ENCODE data around the gene ADAM17. TPM values are rescaled to one million over a fixed set of nuclear protein-coding genes. Genes with fewer than 3 reads are reported as not detected.

Gene ADAM17
- total and polyA plus RNA-seq, 4 donors = 28.7 to 44.0 (median 39.4) TPM

DNA sequence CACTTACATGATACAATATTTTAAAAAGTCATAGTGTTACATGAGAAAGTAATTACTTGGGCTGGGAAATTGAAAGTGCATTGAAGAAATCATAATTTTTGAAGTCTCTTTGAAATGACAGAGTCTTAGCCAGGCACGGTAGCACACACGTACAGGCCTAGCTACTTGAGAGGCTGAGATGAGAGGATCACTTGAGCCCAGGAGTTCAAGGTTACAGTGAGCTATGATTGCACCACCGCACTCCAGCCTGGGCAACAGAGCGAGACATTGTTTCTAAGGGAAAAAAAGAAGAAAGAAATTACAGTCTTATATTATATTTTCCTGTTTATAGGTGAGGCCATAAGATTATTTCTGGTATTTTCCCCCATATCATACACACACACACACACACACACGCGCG, 90.5 kb downstream of the ADAM17 start:
- no peak for DNase-seq (ENCODE audit: low read depth in 4 of 6, low spot score in 6 of 6)
- H3K27ac ChIP-seq (ENCODE audit: low read depth, low read length) = no peak overlapping the region
- H3K4me3 ChIP-seq (ENCODE audit: low read depth, low read length) = no peak overlapping the region
- no peaks in the 10 kb centered on the region for H3K4me1 ChIP-seq (ENCODE audit: control insufficient read depth, insufficient read depth, low read length)
- H3K9me3 ChIP-seq (ENCODE audit: control insufficient read depth, insufficient read depth, low read length) = no peaks in the 10 kb centered on the region
- peaks cover 37% of the 10 kb centered on the region for H3K36me3 ChIP-seq (ENCODE audit: control insufficient read depth, insufficient read depth, low read length)
- no peaks in the 10 kb centered on the region for H3K27me3 ChIP-seq (ENCODE audit: control insufficient read depth, insufficient read depth, low read length)
- 100% methylated on average over 2 of the region's 7 CpGs for WGBS (ENCODE audit: insufficient coverage)

DNA sequence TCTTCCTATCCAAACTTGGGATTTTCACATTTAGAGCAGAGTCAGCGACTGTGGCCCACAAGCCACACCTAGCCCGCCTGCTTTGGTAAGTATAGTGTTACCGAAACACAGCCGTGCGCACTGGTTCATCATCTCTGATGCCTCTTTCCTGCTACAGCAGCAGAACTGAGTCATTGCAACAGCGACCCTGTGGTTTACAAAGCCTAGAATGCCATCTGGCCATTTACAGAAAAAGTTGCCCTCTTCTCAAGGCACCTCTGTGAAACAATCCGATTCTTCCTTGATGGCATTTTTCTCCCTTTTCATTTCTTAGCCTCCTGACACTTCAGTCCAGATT, 92.0 kb downstream of the ADAM17 start:
- no peaks in the 10 kb centered on the region for H3K9me3 ChIP-seq (ENCODE audit: control insufficient read depth, insufficient read depth, low read length)
- no peak overlapping the region for H3K27ac ChIP-seq (ENCODE audit: low read depth, low read length)
- H3K4me1 ChIP-seq (ENCODE audit: control insufficient read depth, insufficient read depth, low read length) = no peaks in the 10 kb centered on the region
- no peaks in the 10 kb centered on the region for H3K27me3 ChIP-seq (ENCODE audit: control insufficient read depth, insufficient read depth, low read length)
- H3K4me3 ChIP-seq (ENCODE audit: low read depth, low read length) = no peak overlapping the region
- DNase-seq (ENCODE audit: low read depth in 4 of 6, low spot score in 6 of 6) = no peak
- 93% methylated on average over 6 of the region's 7 CpGs for WGBS (ENCODE audit: insufficient coverage)
- peaks cover 39% of the 10 kb centered on the region for H3K36me3 ChIP-seq (ENCODE audit: control insufficient read depth, insufficient read depth, low read length)

DNA sequence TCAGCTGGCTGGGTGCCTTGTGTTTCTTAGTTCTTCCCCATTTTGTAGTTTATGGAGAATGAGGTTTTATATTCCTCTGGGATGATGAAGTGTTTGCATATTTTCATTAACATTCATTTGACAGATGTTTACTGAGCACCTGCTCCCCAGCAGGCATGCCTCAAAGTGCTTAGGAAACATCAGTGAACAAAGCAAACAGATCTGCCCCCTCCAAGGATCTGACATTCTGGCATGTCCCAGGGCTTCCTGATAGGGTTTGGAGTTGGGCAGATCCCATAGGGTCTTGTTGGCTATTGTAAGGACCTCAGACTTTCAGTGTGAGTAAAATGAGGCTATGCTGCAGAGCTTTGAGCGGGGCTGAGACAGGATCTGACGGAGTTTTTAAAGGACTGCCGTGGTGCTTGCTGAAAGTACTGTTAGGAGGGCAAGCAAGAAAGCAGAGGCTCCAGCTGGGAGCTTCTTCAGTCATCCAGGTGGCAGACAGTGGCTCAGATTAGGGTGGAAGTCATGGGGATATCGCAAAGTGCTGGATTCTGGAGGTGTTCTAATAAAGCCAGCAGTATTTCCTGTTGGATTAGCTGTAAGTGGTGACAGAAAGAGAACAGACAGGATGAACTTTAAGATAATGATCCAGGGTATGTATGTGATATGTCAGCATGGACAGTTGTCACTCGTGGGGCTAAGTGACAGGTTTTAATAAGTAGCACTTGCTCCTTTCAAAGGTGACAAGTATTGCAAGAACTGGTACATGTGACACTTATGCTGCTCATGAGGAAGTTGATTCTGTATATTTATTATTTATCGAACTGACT, 92.5 kb downstream of the ADAM17 start:
- Histone ChIP-seq H3K4me3 (ENCODE audit: low read depth, low read length) (no peak overlapping the region), H3K27me3 (ENCODE audit: control insufficient read depth, insufficient read depth, low read length) (no peaks in the 10 kb centered on the region), H3K27ac (ENCODE audit: low read depth, low read length) (no peak overlapping the region), H3K9me3 (ENCODE audit: control insufficient read depth, insufficient read depth, low read length) (no peaks in the 10 kb centered on the region), H3K4me1 (ENCODE audit: control insufficient read depth, insufficient read depth, low read length) (no peaks in the 10 kb centered on the region), H3K36me3 (ENCODE audit: control insufficient read depth, insufficient read depth, low read length) (peaks cover 36% of the 10 kb centered on the region)
- peak in 1 of 6 donors; percentile 62 for DNase-seq (ENCODE audit: low read depth in 4 of 6, low spot score in 6 of 6)
- WGBS (ENCODE audit: insufficient coverage) = 84% methylated on average over 5 of the region's 6 CpGs

DNA sequence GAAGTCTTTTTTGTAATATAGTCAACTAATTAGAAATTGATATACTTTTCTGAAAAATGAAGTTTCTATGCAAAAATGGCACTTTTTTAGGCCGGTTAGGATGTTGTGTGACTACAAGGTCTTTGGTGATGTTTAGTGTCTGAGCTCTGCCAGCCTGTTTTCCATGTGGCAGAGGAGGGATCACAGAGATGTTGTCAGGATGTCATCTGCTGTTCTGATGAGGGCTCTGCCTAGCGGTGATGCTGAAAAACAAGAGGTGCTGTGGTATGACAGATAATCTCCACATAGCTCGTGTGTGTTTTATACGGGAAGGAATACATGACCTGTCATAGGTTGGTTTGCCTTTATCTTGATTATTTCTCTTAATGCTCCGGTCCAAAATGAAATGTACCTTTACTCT, 93.3 kb downstream of the ADAM17 start:
- Histone ChIP-seq H3K36me3 (ENCODE audit: control insufficient read depth, insufficient read depth, low read length) (peaks cover 38% of the 10 kb centered on the region), H3K4me3 (ENCODE audit: low read depth, low read length) (no peak overlapping the region), H3K27ac (ENCODE audit: low read depth, low read length) (no peak overlapping the region), H3K4me1 (ENCODE audit: control insufficient read depth, insufficient read depth, low read length) (no peaks in the 10 kb centered on the region), H3K9me3 (ENCODE audit: control insufficient read depth, insufficient read depth, low read length) (no peaks in the 10 kb centered on the region), H3K27me3 (ENCODE audit: control insufficient read depth, insufficient read depth, low read length) (no peaks in the 10 kb centered on the region)
- WGBS (ENCODE audit: insufficient coverage) = 75% methylated on average over 2 of the region's 5 CpGs
- peak in 1 of 6 donors; percentile 51 for DNase-seq (ENCODE audit: low read depth in 4 of 6, low spot score in 6 of 6)

DNA sequence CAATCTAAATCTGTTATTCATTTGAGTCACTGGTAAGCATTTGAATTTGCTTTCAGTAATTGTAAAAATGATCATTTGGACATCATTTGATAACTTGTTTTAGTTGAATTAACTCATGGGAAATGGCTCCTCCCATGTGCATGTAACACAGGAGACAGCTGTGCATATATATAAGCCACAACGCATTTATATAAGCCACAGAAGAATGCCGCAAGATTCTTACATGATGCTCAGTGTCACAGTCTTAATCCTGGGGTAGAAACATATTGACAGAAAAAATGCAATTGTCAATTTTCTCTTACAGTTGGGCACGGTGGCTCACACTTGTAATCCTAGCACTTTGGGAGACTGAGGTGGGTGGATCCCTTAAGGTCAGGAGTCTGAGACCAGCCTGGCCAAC, 94.6 kb downstream of the ADAM17 start:
- Histone ChIP-seq H3K27me3 (ENCODE audit: control insufficient read depth, insufficient read depth, low read length) (no peaks in the 10 kb centered on the region), H3K36me3 (ENCODE audit: control insufficient read depth, insufficient read depth, low read length) (peaks cover 34% of the 10 kb centered on the region), H3K4me1 (ENCODE audit: control insufficient read depth, insufficient read depth, low read length) (no peaks in the 10 kb centered on the region), H3K4me3 (ENCODE audit: low read depth, low read length) (no peak overlapping the region), H3K27ac (ENCODE audit: low read depth, low read length) (no peak overlapping the region), H3K9me3 (ENCODE audit: control insufficient read depth, insufficient read depth, low read length) (no peaks in the 10 kb centered on the region)
- no peak for DNase-seq (ENCODE audit: low read depth in 4 of 6, low spot score in 6 of 6)
- 100% methylated on average over 1 of the region's 3 CpGs for WGBS (ENCODE audit: insufficient coverage)

DNA sequence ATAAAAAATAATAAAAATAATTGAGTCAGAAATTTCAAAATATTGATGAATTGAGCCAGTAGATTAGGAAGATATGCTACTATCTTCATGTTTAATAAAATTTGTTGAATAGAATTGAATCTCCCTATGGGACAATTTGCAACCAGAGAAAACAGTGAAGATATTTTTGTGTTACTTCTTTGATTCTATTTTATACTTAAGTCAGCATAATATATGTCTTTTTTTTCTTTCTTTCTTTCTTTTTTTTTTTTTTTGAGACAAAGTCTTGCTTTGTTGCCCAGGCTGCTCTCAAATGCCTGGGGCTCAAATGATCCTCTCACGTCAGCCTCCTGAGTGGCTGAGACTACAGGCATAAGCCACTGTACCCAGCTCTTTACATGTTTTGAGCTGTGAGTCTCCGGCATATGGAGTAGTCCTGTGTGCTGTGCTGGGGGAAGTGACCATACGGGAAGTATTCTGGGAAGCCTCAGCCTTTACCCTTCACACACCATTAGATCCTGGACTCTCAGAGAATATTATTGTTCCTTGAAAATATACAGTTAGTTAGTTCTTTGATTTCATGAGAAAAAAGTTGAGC, 95.1 kb downstream of the ADAM17 start:
- Histone ChIP-seq H3K4me3 (ENCODE audit: low read depth, low read length) (no peak overlapping the region), H3K36me3 (ENCODE audit: control insufficient read depth, insufficient read depth, low read length) (peaks cover 32% of the 10 kb centered on the region), H3K27me3 (ENCODE audit: control insufficient read depth, insufficient read depth, low read length) (no peaks in the 10 kb centered on the region), H3K27ac (ENCODE audit: low read depth, low read length) (no peak overlapping the region), H3K4me1 (ENCODE audit: control insufficient read depth, insufficient read depth, low read length) (no peaks in the 10 kb centered on the region), H3K9me3 (ENCODE audit: control insufficient read depth, insufficient read depth, low read length) (no peaks in the 10 kb centered on the region)
- WGBS (ENCODE audit: insufficient coverage) = no CpG with 5 or more reads among the region's 3 CpGs
- DNase-seq (ENCODE audit: low read depth in 4 of 6, low spot score in 6 of 6) = no peak

DNA sequence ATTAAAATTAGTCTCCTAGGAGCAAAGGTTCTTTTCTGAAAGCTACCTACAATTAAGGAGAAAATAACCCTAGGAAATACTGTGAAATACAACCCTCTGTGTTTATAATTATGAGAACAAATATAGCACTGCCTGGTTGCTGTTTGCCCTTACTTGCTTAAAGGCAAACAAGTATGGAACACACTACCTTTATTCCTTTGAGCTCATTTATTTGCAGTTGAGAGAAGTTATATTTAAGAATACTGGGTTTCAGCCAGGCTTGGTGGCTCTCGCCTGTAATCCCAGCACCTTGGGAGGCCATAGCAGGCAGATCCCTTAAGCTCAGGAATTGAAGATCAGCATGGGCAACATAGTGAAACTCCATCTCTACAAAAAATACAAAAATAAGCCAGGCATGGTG, 104.4 kb downstream of the ADAM17 start:
- Histone ChIP-seq H3K9me3 (ENCODE audit: control insufficient read depth, insufficient read depth, low read length) (no peaks in the 10 kb centered on the region), H3K4me3 (ENCODE audit: low read depth, low read length) (no peak overlapping the region), H3K36me3 (ENCODE audit: control insufficient read depth, insufficient read depth, low read length) (peaks cover 52% of the 10 kb centered on the region), H3K27me3 (ENCODE audit: control insufficient read depth, insufficient read depth, low read length) (no peaks in the 10 kb centered on the region), H3K4me1 (ENCODE audit: control insufficient read depth, insufficient read depth, low read length) (no peaks in the 10 kb centered on the region), H3K27ac (ENCODE audit: low read depth, low read length) (no peak overlapping the region)
- DNase-seq (ENCODE audit: low read depth in 4 of 6, low spot score in 6 of 6) = no peak
- WGBS (ENCODE audit: insufficient coverage) = no CpG with 5 or more reads among the region's 1 CpG

DNA sequence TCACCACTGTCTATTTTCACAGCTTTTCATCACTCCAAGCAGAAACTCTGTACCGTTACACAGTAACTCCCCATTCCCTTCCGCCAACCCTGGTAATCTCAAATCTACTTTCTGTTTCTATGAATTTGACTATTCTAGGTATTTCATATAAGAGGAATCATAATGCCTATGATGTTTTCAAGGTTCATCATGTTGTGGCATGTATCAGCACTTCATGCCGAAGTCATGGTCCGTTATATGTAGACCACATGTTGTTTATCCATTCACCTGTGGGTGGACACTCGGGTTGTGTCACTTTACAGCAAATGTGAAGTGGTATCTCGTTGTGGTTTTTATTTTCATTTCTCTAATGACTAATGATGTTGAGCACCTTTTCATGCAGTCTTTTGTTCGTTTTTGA, 110.5 kb downstream of the ADAM17 start:
- DNase-seq (ENCODE audit: low read depth in 4 of 6, low spot score in 6 of 6) = no peak
- H3K9me3 ChIP-seq (ENCODE audit: control insufficient read depth, insufficient read depth, low read length) = no peaks in the 10 kb centered on the region
- no peak overlapping the region for H3K4me3 ChIP-seq (ENCODE audit: low read depth, low read length)
- no peaks in the 10 kb centered on the region for H3K27me3 ChIP-seq (ENCODE audit: control insufficient read depth, insufficient read depth, low read length)
- no peaks in the 10 kb centered on the region for H3K4me1 ChIP-seq (ENCODE audit: control insufficient read depth, insufficient read depth, low read length)
- 100% methylated on average over 1 of the region's 7 CpGs for WGBS (ENCODE audit: insufficient coverage)
- H3K27ac ChIP-seq (ENCODE audit: low read depth, low read length) = no peak overlapping the region
- peaks cover 52% of the 10 kb centered on the region for H3K36me3 ChIP-seq (ENCODE audit: control insufficient read depth, insufficient read depth, low read length)

DNA sequence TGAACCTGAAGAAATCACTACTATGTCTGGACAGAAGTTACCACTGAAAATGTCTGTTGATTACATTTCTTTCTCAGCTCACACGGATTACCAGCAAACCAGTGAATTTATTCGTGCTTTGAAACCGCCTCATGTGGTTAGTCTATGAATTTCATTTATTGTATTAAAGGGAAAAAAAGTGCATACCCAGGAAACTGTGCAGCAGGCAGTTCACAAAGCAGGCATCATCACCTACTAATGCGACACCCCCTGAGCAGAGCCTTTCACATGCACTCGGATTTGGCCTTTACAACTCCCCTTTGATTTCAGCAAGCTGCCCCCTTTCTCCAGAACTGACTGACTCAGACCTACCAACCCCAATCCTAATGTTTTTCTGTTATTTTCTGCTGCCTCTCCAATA, 112.1 kb downstream of the ADAM17 start:
- Histone ChIP-seq H3K4me1 (ENCODE audit: control insufficient read depth, insufficient read depth, low read length) (no peaks in the 10 kb centered on the region), H3K27ac (ENCODE audit: low read depth, low read length) (no peak overlapping the region), H3K27me3 (ENCODE audit: control insufficient read depth, insufficient read depth, low read length) (no peaks in the 10 kb centered on the region), H3K36me3 (ENCODE audit: control insufficient read depth, insufficient read depth, low read length) (peaks cover 43% of the 10 kb centered on the region), H3K9me3 (ENCODE audit: control insufficient read depth, insufficient read depth, low read length) (no peaks in the 10 kb centered on the region), H3K4me3 (ENCODE audit: low read depth, low read length) (no peak overlapping the region)
- 86% methylated on average over 2 of the region's 5 CpGs for WGBS (ENCODE audit: insufficient coverage)
- DNase-seq (ENCODE audit: low read depth in 4 of 6, low spot score in 6 of 6) = no peak

DNA sequence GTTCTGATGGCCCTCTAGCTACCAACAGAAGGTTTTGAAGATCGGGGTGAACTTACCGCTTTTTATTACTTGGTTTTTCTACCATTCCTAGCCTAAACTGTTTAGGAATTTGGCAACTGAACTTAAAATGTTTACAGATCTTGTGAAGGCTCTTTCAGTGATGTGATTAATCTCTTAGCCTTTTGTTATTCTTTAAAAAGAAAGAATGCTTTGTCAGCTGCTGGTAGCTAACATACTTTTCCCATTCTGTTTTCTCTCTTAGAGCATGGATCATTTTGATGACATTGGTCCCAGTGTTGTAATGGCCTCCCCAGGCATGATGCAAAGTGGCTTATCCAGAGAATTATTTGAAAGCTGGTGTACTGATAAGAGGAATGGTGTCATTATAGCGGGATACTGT, 114.1 kb downstream of the ADAM17 start:
- Histone ChIP-seq H3K9me3 (ENCODE audit: control insufficient read depth, insufficient read depth, low read length) (no peaks in the 10 kb centered on the region), H3K27me3 (ENCODE audit: control insufficient read depth, insufficient read depth, low read length) (no peaks in the 10 kb centered on the region), H3K36me3 (ENCODE audit: control insufficient read depth, insufficient read depth, low read length) (peaks cover 56% of the 10 kb centered on the region), H3K4me3 (ENCODE audit: low read depth, low read length) (no peak overlapping the region), H3K4me1 (ENCODE audit: control insufficient read depth, insufficient read depth, low read length) (no peaks in the 10 kb centered on the region), H3K27ac (ENCODE audit: low read depth, low read length) (no peak overlapping the region)
- no peak for DNase-seq (ENCODE audit: low read depth in 4 of 6, low spot score in 6 of 6)
- 100% methylated on average over 1 of the region's 3 CpGs for WGBS (ENCODE audit: insufficient coverage)
